ENCODE measurements around the gene DNAJA4. TPM values are rescaled to one million over a fixed set of nuclear protein-coding genes. Genes with fewer than 3 reads are reported as not detected.

Gene DNAJA4
- total RNA-seq, 1 donor from 2014 or later, result 22.3 TPM

DNA sequence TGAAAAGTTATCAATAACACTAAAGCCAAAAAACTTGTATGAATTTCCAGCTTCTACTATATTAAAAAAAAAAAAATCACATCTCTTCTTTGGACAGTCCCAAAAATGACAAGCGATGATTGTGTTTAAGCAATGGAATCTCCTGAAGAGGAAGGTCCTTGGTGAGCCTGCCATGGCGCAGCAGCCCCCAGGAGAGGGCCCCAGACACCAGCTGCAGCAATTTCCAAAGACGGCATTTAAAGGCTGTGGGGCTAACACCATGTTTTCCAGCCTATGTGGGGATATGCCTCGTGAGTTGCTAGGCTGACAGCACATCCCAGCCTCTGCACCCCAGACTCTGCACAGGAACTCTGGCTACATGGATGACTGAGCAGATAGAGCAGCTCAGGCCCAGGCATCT is 20.4 kb downstream of the DNAJA4 start:
- no peak for ATAC-seq (ENCODE audit: low read depth)
- no peaks in the 10 kb centered on the region for H3K27me3 Mint-ChIP-seq
- no peak for DNase-seq
- TF ChIP-seq, protein P1, sequence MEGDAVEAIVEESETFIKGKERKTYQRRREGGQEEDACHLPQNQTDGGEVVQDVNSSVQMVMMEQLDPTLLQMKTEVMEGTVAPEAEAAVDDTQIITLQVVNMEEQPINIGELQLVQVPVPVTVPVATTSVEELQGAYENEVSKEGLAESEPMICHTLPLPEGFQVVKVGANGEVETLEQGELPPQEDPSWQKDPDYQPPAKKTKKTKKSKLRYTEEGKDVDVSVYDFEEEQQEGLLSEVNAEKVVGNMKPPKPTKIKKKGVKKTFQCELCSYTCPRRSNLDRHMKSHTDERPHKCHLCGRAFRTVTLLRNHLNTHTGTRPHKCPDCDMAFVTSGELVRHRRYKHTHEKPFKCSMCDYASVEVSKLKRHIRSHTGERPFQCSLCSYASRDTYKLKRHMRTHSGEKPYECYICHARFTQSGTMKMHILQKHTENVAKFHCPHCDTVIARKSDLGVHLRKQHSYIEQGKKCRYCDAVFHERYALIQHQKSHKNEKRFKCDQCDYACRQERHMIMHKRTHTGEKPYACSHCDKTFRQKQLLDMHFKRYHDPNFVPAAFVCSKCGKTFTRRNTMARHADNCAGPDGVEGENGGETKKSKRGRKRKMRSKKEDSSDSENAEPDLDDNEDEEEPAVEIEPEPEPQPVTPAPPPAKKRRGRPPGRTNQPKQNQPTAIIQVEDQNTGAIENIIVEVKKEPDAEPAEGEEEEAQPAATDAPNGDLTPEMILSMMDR (IDR thresholded peaks at IDR 0.05), result no peak
- H3K4me3 Mint-ChIP-seq, result no peak overlapping the region
- ChIA-PET CTCF (no interaction called here), POLR2A (no interaction called here)
- no peaks in the 10 kb centered on the region for H3K4me1 Mint-ChIP-seq
- no peak overlapping the region for H3K27ac Mint-ChIP-seq
- H3K36me3 Mint-ChIP-seq (ENCODE audit: low read depth), result peaks cover 88% of the 10 kb centered on the region
- intact Hi-C loops (cut with micrococcal nuclease), result no loop called here
- no peaks in the 10 kb centered on the region for H3K9me3 Mint-ChIP-seq

DNA sequence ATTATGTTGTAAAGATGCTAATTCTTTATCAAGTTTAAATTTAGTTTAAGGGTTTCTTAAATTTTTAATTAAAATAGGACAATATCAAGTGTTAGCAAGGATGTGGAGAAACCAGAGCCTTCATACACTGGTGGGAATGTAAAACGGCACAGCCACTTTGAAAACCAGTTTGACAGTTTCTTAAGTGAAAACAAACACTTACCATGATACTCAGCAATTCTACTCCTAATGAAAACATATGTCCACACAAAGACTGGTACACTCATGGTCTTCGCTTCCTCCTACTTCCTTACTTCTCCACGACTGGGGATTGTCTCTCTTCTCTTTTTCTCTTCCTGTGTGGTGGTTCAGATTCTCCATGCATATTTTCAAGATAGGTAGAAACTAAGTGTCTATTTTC is 25.9 kb downstream of the DNAJA4 start:
- Mint-ChIP-seq H3K27me3 (no peaks in the 10 kb centered on the region), H3K36me3 (ENCODE audit: low read depth) (peaks cover 87% of the 10 kb centered on the region), H3K4me1 (no peaks in the 10 kb centered on the region), H3K27ac (no peak overlapping the region), H3K9me3 (no peaks in the 10 kb centered on the region), H3K4me3 (no peak overlapping the region)
- CTCF ChIA-PET, result no interaction called here
- TF ChIP-seq, protein P1 (IDR thresholded peaks at IDR 0.05), result no peak
- ATAC-seq (ENCODE audit: low read depth) (no peak), DNase-seq (no peak)
- POLR2A ChIA-PET, result no interaction called here
- intact Hi-C loops (cut with micrococcal nuclease), result no loop called here

DNA sequence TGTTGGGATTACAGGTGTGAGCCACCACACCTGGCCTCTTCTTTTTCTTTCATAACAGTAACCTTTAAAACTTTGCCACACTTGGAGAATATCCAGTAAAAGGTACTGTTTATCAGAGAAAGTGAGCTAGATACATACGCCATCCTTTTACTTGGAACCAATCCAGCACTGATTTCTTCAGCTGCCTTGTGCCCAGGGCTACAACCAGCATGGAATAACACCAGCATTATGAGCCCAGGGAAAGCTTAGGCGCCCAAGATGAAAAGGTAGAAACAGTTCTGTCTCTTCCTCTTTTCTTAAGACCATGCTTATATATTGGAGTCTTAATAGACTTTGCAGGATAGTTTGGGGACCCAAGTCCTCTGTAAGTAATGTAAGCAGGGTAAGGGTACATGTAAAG is 26.7 kb downstream of the DNAJA4 start:
- DNase-seq (no peak), ATAC-seq (ENCODE audit: low read depth) (no peak)
- intact Hi-C loops (cut with micrococcal nuclease), result no loop called here
- ChIA-PET POLR2A (interaction anchor here (1.3 kb wide), 1 partner anchor 8 kb away, joined by 6 read pairs; the partner anchor contains the start of gene SKIC8), CTCF (no interaction called here)
- H3K36me3 Mint-ChIP-seq (ENCODE audit: low read depth), result peaks cover 80% of the 10 kb centered on the region
- no peak overlapping the region for H3K27ac Mint-ChIP-seq
- H3K4me3 Mint-ChIP-seq, result no peak overlapping the region
- H3K27me3 Mint-ChIP-seq, result no peaks in the 10 kb centered on the region
- TF ChIP-seq, protein P1 (IDR thresholded peaks at IDR 0.05), result no peak
- no peaks in the 10 kb centered on the region for H3K4me1 Mint-ChIP-seq
- no peaks in the 10 kb centered on the region for H3K9me3 Mint-ChIP-seq

DNA sequence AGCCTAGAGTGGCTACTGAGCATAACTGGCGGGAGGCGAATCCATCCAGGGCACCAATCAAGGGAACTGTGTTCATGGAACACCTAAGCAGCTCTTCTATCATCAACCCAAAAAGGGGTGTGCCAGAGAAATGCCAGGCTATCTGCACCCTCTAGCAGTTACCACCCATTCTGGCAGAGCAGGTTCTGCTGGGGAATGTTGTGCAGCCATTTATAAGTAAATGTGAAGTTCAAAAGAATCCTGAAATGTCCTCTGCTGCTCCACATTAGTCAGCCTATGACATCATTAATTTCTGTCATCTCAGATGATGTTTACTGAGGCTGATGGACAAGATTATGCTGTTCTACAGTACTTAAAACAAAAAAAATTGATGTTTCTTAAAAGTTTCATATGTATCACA is 27.3 kb downstream of the DNAJA4 start:
- Mint-ChIP-seq H3K9me3 (no peaks in the 10 kb centered on the region), H3K4me1 (no peaks in the 10 kb centered on the region), H3K36me3 (ENCODE audit: low read depth) (peaks cover 74% of the 10 kb centered on the region), H3K4me3 (no peak overlapping the region), H3K27me3 (no peaks in the 10 kb centered on the region), H3K27ac (no peak overlapping the region)
- DNase-seq, result no peak
- no peak for ATAC-seq (ENCODE audit: low read depth)
- POLR2A ChIA-PET, result interaction anchor here (1.3 kb wide), 1 partner anchor 8 kb away, joined by 6 read pairs; the partner anchor contains the start of gene SKIC8
- CTCF ChIA-PET, result no interaction called here
- intact Hi-C loops (cut with micrococcal nuclease), result no loop called here
- TF ChIP-seq, protein P1 (IDR thresholded peaks at IDR 0.05), result no peak

DNA sequence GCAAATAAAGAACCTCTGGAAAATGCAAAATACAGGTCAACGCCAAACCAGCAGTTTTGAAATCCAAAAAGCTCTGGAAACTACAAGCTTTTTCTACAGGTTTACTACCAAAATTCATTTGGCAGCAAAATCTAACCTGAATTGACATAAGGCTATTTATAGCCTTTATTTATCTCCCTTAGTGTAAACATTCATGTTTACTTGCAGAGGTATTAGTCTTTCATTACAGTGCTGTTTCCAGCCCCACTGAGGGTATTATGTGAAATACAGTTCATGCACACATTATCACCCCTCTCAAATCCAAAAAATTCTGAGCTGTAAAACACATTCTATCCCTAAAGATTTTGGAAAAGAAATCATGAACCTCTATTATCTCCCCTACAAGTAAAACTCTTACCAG is 27.9 kb downstream of the DNAJA4 start:
- no peaks in the 10 kb centered on the region for H3K9me3 Mint-ChIP-seq
- no peak overlapping the region for H3K4me3 Mint-ChIP-seq
- H3K36me3 Mint-ChIP-seq (ENCODE audit: low read depth), result peaks cover 69% of the 10 kb centered on the region
- intact Hi-C loops (cut with micrococcal nuclease), result no loop called here
- ATAC-seq (ENCODE audit: low read depth), result no peak
- POLR2A ChIA-PET, result no interaction called here
- TF ChIP-seq, protein P1 (IDR thresholded peaks at IDR 0.05), result no peak
- CTCF ChIA-PET, result no interaction called here
- DNase-seq, result no peak
- H3K27ac Mint-ChIP-seq, result no peak overlapping the region
- no peaks in the 10 kb centered on the region for H3K27me3 Mint-ChIP-seq
- peaks cover 2% of the 10 kb centered on the region for H3K4me1 Mint-ChIP-seq
